ENCODE results near the gene KCNT1. TPM values are rescaled to one million over a fixed set of nuclear protein-coding genes. Genes with fewer than 3 reads are reported as not detected.

Gene KCNT1
- total and polyA plus RNA-seq, 11 donors, result 0.21 to 7.4 (median 1.9) TPM

GRCh38 chr9:135782946-135783345, 81.0 kb downstream of the KCNT1 start:
- WGBS, 4 donors, result 85 to 95% (median 89%) methylated on average over 23 to 24 of the region's 24 CpGs
- ATAC-seq (no peak), DNase-seq (no peak)
- H3K27me3 ChIP-seq, result peaks cover 0 to 4% (median 0%) of the 10 kb centered on the region in 9 donors
- H3K4me3 ChIP-seq, result no peak overlapping the region
- no peak overlapping the region for H3K27ac ChIP-seq
- intact Hi-C loops (cut with DNase I), result no loop called here
- H3K4me1 ChIP-seq, result no peaks in the 10 kb centered on the region
- H3K36me3 ChIP-seq, result no peaks in the 10 kb centered on the region
- TF ChIP-seq POLR2A (IDR thresholded peaks at IDR 0.05) (no peak), CTCF (IDR thresholded peaks at IDR 0.05) (no peak)
- H3K9me3 ChIP-seq, result no peaks in the 10 kb centered on the region

GRCh38 chr9:135783540-135784245, 81.7 kb downstream of the KCNT1 start:
- DNase-seq (no peak), ATAC-seq (no peak)
- peaks cover 0 to 4% (median 0%) of the 10 kb centered on the region in 9 donors for H3K27me3 ChIP-seq
- H3K36me3 ChIP-seq, result no peaks in the 10 kb centered on the region
- no peak overlapping the region for H3K4me3 ChIP-seq
- 87 to 90% (median 89%) methylated on average over 20 to 30 of the region's 30 CpGs for WGBS, 4 donors
- intact Hi-C loops (cut with DNase I), result no loop called here
- no peaks in the 10 kb centered on the region for H3K9me3 ChIP-seq
- H3K27ac ChIP-seq, result no peak overlapping the region
- no peaks in the 10 kb centered on the region for H3K4me1 ChIP-seq
- TF ChIP-seq POLR2A (IDR thresholded peaks at IDR 0.05) (no peak), CTCF (IDR thresholded peaks at IDR 0.05) (no peak)

- TF ChIP-seq CTCF (IDR thresholded peaks at IDR 0.05) (no peak), POLR2A (IDR thresholded peaks at IDR 0.05) (no peak)
- H3K4me3 ChIP-seq, result no peak overlapping the region
- no peak overlapping the region for H3K27ac ChIP-seq
- WGBS, 4 donors, result 78 to 83% (median 80%) methylated on average over 8 to 22 of the region's 22 CpGs
- DNase-seq, result no peak
- H3K4me1 ChIP-seq, result no peaks in the 10 kb centered on the region
- ATAC-seq, result no peak
- no peaks in the 10 kb centered on the region for H3K36me3 ChIP-seq
- intact Hi-C loops (cut with DNase I), result no loop called here
- peaks cover 0 to 4% (median 0%) of the 10 kb centered on the region in 9 donors for H3K27me3 ChIP-seq
- H3K9me3 ChIP-seq, result no peaks in the 10 kb centered on the region
Observed at GRCh38 chr9:135785013-135785575, 83.1 kb downstream of the KCNT1 start.

GRCh38 chr9:135786146-135786690, 84.2 kb downstream of the KCNT1 start:
- Histone ChIP-seq H3K4me3 (no peak overlapping the region), H3K27me3 (peaks cover 0 to 14% (median 0%) of the 10 kb centered on the region in 9 donors), H3K4me1 (no peaks in the 10 kb centered on the region), H3K36me3 (no peaks in the 10 kb centered on the region), H3K9me3 (no peaks in the 10 kb centered on the region), H3K27ac (no peak overlapping the region)
- intact Hi-C loops (cut with DNase I), result no loop called here
- TF ChIP-seq CTCF (IDR thresholded peaks at IDR 0.05) (no peak), POLR2A (IDR thresholded peaks at IDR 0.05) (no peak)
- no peak for ATAC-seq
- no peak for DNase-seq
- 79 to 95% (median 89%) methylated on average over 26 to 44 of the region's 44 CpGs for WGBS, 4 donors
